DLD1 (cell line): ENCODE data around the gene KDM4B.
"Not testable (repeated sequence)": the region's sequence is repeated elsewhere in the genome, so short reads cannot be mapped to it uniquely, and the experiment has no call there.

Experiments used
- in situ Hi-C: cut with HindIII; loops from 2 replicates; pipeline ENCODE4 v1.10.0; 2017; ENCODE audit warnings: low sequenced_read_pairs

The KDM4B gene

GRCh38 chr19:4967738-4968461 is 1.0 kb upstream of the KDM4B start:
- in situ Hi-C loops: no loop called here

GRCh38 chr19:4969292-4969771 is 419 bp downstream of the KDM4B start:
- in situ Hi-C loops: no loop called here

- in situ Hi-C loops: no loop called here
These were observed 1.0 kb downstream of the KDM4B start for GRCh38 chr19:4969772-4970531.

- in situ Hi-C loops: no loop called here
These were observed 1.9 kb downstream of the KDM4B start for GRCh38 chr19:4970558-4971423.

- in situ Hi-C loops: no loop called here
These were observed 2.5 kb downstream of the KDM4B start for GRCh38 chr19:4971424-4971793.

- in situ Hi-C loops: no loop called here
These were observed 3.0 kb downstream of the KDM4B start for GRCh38 chr19:4971816-4972495.

GRCh38 chr19:4972509-4973230 is 3.8 kb downstream of the KDM4B start:
- in situ Hi-C loops: no loop called here

- in situ Hi-C loops: no loop called here
These were observed 6.1 kb downstream of the KDM4B start for GRCh38 chr19:4974880-4975469.

- in situ Hi-C loops: not testable (repeated sequence)
These were observed 6.7 kb downstream of the KDM4B start for GRCh38 chr19:4975601-4976000.

GRCh38 chr19:4976401-4977298 is 7.7 kb downstream of the KDM4B start:
- in situ Hi-C loops: no loop called here

GRCh38 chr19:4977299-4978174 is 8.6 kb downstream of the KDM4B start:
- in situ Hi-C loops: no loop called here

- in situ Hi-C loops: no loop called here
These were observed 10.4 kb downstream of the KDM4B start for GRCh38 chr19:4979211-4979807.

GRCh38 chr19:4980067-4980466 is 11.2 kb downstream of the KDM4B start:
- in situ Hi-C loops: no loop called here

- in situ Hi-C loops: no loop called here
These were observed 12.1 kb downstream of the KDM4B start for GRCh38 chr19:4980838-4981680.

GRCh38 chr19:4981681-4981958 is 12.7 kb downstream of the KDM4B start:
- in situ Hi-C loops: no loop called here

- in situ Hi-C loops: no loop called here
These were observed 14.6 kb downstream of the KDM4B start for GRCh38 chr19:4983346-4984105.
